ENCODE results near the gene SYCE3. TPM values are rescaled to one million over a fixed set of nuclear protein-coding genes. Genes with fewer than 3 reads are reported as not detected.

The SYCE3 gene
- total and polyA plus RNA-seq, 4 experiments from 2014 or later: 0.83 TPM; not detected in 3

- H3K4me3 Mint-ChIP-seq: peak overlapping the region in 2 of 8 donors; percentile 11 to 54
- ChIA-PET CTCF (ENCODE audit: partially characterized antibody) (interaction anchor here (1.3 kb wide), 1 partner anchor 22 kb away, joined by 5 read pairs; the partner anchor contains the start of gene SYCE3), POLR2A (ENCODE audit: partially characterized antibody) (interaction anchor here (1.8 kb wide), 1 partner anchor 60 kb away, joined by 6 read pairs; the partner anchor contains the start of gene SCO2)
- Histone ChIP-seq H3K27me3 (ENCODE audit: insufficient read depth, low read length) (no peaks in the 10 kb centered on the region), H3K27ac (ENCODE audit: low read depth, low read length) (no peak overlapping the region), H3K4me1 (ENCODE audit: insufficient read depth, low read length) (peaks cover 21% of the 10 kb centered on the region), H3K36me3 (ENCODE audit: insufficient read depth, low read length) (no peaks in the 10 kb centered on the region), H3K9me3 (ENCODE audit: control insufficient read depth in 1 of 2, low read length in 2 of 2) (no peaks in the 10 kb centered on the region), H3K4me3 (ENCODE audit: low read length in 2 of 2) (no peak overlapping the region)
- peaks cover 7 to 28% (median 14%) of the 10 kb centered on the region in 4 donors for H3K4me1 Mint-ChIP-seq
- no peak for DNase-seq
- no peak overlapping the region for H3K27ac Mint-ChIP-seq
- peaks cover 0 to 9% of the 10 kb centered on the region in 2 donors for H3K36me3 Mint-ChIP-seq
- no peaks in the 10 kb centered on the region for H3K9me3 Mint-ChIP-seq
- intact Hi-C loops (cut with micrococcal nuclease): no loop called here
- H3K27me3 Mint-ChIP-seq: no peaks in the 10 kb centered on the region
Observed at GRCh38 chr22:50585238-50585637, 22.5 kb upstream of the SYCE3 start.

- H3K36me3 Mint-ChIP-seq: peaks cover 0 to 16% of the 10 kb centered on the region in 2 donors
- no peak for DNase-seq
- peaks cover 8 to 37% (median 16%) of the 10 kb centered on the region in 4 donors for H3K4me1 Mint-ChIP-seq
- Histone ChIP-seq H3K36me3 (ENCODE audit: insufficient read depth, low read length) (no peaks in the 10 kb centered on the region), H3K4me3 (ENCODE audit: low read length in 2 of 2) (no peak overlapping the region), H3K9me3 (ENCODE audit: control insufficient read depth in 1 of 2, low read length in 2 of 2) (no peaks in the 10 kb centered on the region), H3K27me3 (ENCODE audit: insufficient read depth, low read length) (no peaks in the 10 kb centered on the region), H3K4me1 (ENCODE audit: insufficient read depth, low read length) (peaks cover 21% of the 10 kb centered on the region), H3K27ac (ENCODE audit: low read depth, low read length) (no peak overlapping the region)
- H3K9me3 Mint-ChIP-seq: no peaks in the 10 kb centered on the region
- ChIA-PET CTCF (ENCODE audit: partially characterized antibody) (interaction anchor here (1.3 kb wide), 1 partner anchor 21 kb away, joined by 5 read pairs; the partner anchor contains the start of gene SYCE3), POLR2A (ENCODE audit: partially characterized antibody) (interaction anchor here (1.8 to 4.4 kb wide), 4 partner anchors 37 to 76 kb away, joined by 6 to 43 read pairs (median 22); partner anchors contain the start of genes LMF2, NCAPH2 and SCO2)
- H3K4me3 Mint-ChIP-seq: peak overlapping the region in 7 of 8 donors; percentile 44 to 93 (median 90)
- intact Hi-C loops (cut with micrococcal nuclease): loop anchor here (5.0 kb wide), 1 partner anchor 112 kb away; no protein-coding TSS in a partner anchor
- peak overlapping the region in 1 of 7 donors; percentile 30 for H3K27ac Mint-ChIP-seq
- H3K27me3 Mint-ChIP-seq: no peaks in the 10 kb centered on the region
Observed at GRCh38 chr22:50584106-50585096, 21.7 kb upstream of the SYCE3 start.

GRCh38 chr22:50583294-50583861, 20.7 kb upstream of the SYCE3 start:
- Mint-ChIP-seq H3K4me1 (peaks cover 8 to 39% (median 16%) of the 10 kb centered on the region in 4 donors), H3K27ac (peak overlapping the region; percentile 49 to 93 (median 84)), H3K36me3 (peaks cover 0 to 16% of the 10 kb centered on the region in 2 donors), H3K4me3 (peak overlapping the region; percentile 86 to 96 (median 92)), H3K9me3 (no peaks in the 10 kb centered on the region), H3K27me3 (no peaks in the 10 kb centered on the region)
- Histone ChIP-seq H3K4me1 (ENCODE audit: insufficient read depth, low read length) (peaks cover 21% of the 10 kb centered on the region), H3K27me3 (ENCODE audit: insufficient read depth, low read length) (no peaks in the 10 kb centered on the region), H3K4me3 (ENCODE audit: low read length in 2 of 2) (peak overlapping the region in 1 of 2 donors; percentile 91), H3K36me3 (ENCODE audit: insufficient read depth, low read length) (no peaks in the 10 kb centered on the region), H3K27ac (ENCODE audit: low read depth, low read length) (peak overlapping the region; percentile 97), H3K9me3 (ENCODE audit: control insufficient read depth in 1 of 2, low read length in 2 of 2) (no peaks in the 10 kb centered on the region)
- POLR2A ChIA-PET (ENCODE audit: partially characterized antibody): interaction anchor here (0.6 to 7.4 kb wide), 15 partner anchors 15 to 337 kb away, joined by 3 to 65 read pairs (median 7); partner anchors contain the start of genes LMF2, NCAPH2, SCO2 and SYCE3
- intact Hi-C loops (cut with micrococcal nuclease): loop anchor here (2.0 to 5.0 kb wide), 3 partner anchors 45 to 241 kb away; partner anchors contain the start of genes ARSA and PPP6R2
- CTCF ChIA-PET (ENCODE audit: partially characterized antibody): interaction anchor here (2.7 kb wide), 1 partner anchor 21 kb away, joined by 6 read pairs; the partner anchor contains the start of gene SYCE3
- no peak for DNase-seq

GRCh38 chr22:50582493-50583293, 20.0 kb upstream of the SYCE3 start, which contains the start of gene CHKB:
Gene CHKB (minus strand): TSS chr22:50582849. CDS start chr22:50582781, 68 bp downstream.
- peaks cover 8 to 39% (median 17%) of the 10 kb centered on the region in 4 donors for H3K4me1 Mint-ChIP-seq
- peak within 1 kb of the TSS; percentile 63 to 91 for H3K4me3 ChIP-seq (ENCODE audit: low read length in 2 of 2)
- peak within 1 kb of the TSS; percentile 97 for H3K27ac ChIP-seq (ENCODE audit: low read depth, low read length)
- no peaks in the 10 kb centered on the region for H3K9me3 Mint-ChIP-seq
- intact Hi-C loops (cut with micrococcal nuclease): loop anchor here (1.0 to 5.0 kb wide), 8 partner anchors 20 to 240 kb away; partner anchors contain the start of genes ARSA, NCAPH2, PPP6R2 and SCO2
- ChIA-PET POLR2A (ENCODE audit: partially characterized antibody) (interaction anchor here (0.6 to 7.4 kb wide), 23 partner anchors 11 to 337 kb away, joined by 3 to 65 read pairs (median 4); partner anchors contain the start of genes KLHDC7B, LMF2, NCAPH2 and PPP6R2), CTCF (ENCODE audit: partially characterized antibody) (interaction anchor here (1.2 to 2.7 kb wide), 3 partner anchors 20 to 57 kb away, joined by 3 to 6 read pairs (median 4); partner anchors contain the start of genes SCO2 and SYCE3)
- no peaks in the 10 kb centered on the region for H3K36me3 ChIP-seq (ENCODE audit: insufficient read depth, low read length)
- H3K9me3 ChIP-seq (ENCODE audit: control insufficient read depth in 1 of 2, low read length in 2 of 2): no peaks in the 10 kb centered on the region
- peaks cover 21% of the 10 kb centered on the region for H3K4me1 ChIP-seq (ENCODE audit: insufficient read depth, low read length)
- H3K27me3 ChIP-seq (ENCODE audit: insufficient read depth, low read length): no peaks in the 10 kb centered on the region
- peak within 1 kb of the TSS; percentile 91 to 98 (median 96) for H3K27ac Mint-ChIP-seq
- no peaks in the 10 kb centered on the region for H3K27me3 Mint-ChIP-seq
- DNase-seq: peak; percentile 98 to 99 (median 98)
- H3K4me3 Mint-ChIP-seq: peak within 1 kb of the TSS; percentile 90 to 96 (median 93)
- peaks cover 0 to 16% of the 10 kb centered on the region in 2 donors for H3K36me3 Mint-ChIP-seq

- H3K4me1 ChIP-seq (ENCODE audit: insufficient read depth, low read length): peaks cover 26% of the 10 kb centered on the region
- ChIA-PET CTCF (ENCODE audit: partially characterized antibody) (interaction anchor here (0.9 to 2.7 kb wide), 6 partner anchors 19 to 57 kb away, joined by 3 to 8 read pairs (median 4); partner anchors contain the start of genes SCO2 and SYCE3), POLR2A (ENCODE audit: partially characterized antibody) (interaction anchor here (0.6 to 7.4 kb wide), 22 partner anchors 8 to 239 kb away, joined by 3 to 65 read pairs (median 4); partner anchors contain the start of genes KLHDC7B, LMF2, NCAPH2 and PPP6R2)
- peak overlapping the region; percentile 86 to 96 (median 92) for H3K4me3 Mint-ChIP-seq
- peaks cover 3 to 17% of the 10 kb centered on the region in 2 donors for H3K36me3 Mint-ChIP-seq
- no peaks in the 10 kb centered on the region for H3K27me3 Mint-ChIP-seq
- H3K4me3 ChIP-seq (ENCODE audit: low read length in 2 of 2): peak overlapping the region; percentile 63 to 91
- peak overlapping the region; percentile 76 to 96 (median 91) for H3K27ac Mint-ChIP-seq
- no peaks in the 10 kb centered on the region for H3K9me3 ChIP-seq (ENCODE audit: control insufficient read depth in 1 of 2, low read length in 2 of 2)
- no peaks in the 10 kb centered on the region for H3K9me3 Mint-ChIP-seq
- no peaks in the 10 kb centered on the region for H3K27me3 ChIP-seq (ENCODE audit: insufficient read depth, low read length)
- intact Hi-C loops (cut with micrococcal nuclease): loop anchor here (1.0 to 5.0 kb wide), 8 partner anchors 20 to 239 kb away; partner anchors contain the start of genes ARSA, NCAPH2, PPP6R2 and SCO2
- peak in 2 of 5 donors; percentile 41 to 53 for DNase-seq
- peaks cover 10 to 44% (median 20%) of the 10 kb centered on the region in 4 donors for H3K4me1 Mint-ChIP-seq
- peak overlapping the region; percentile 97 for H3K27ac ChIP-seq (ENCODE audit: low read depth, low read length)
- no peaks in the 10 kb centered on the region for H3K36me3 ChIP-seq (ENCODE audit: insufficient read depth, low read length)
Observed at GRCh38 chr22:50581950-50582492, 19.3 kb upstream of the SYCE3 start.
